ENCODE data around the gene TGM6. TPM values are rescaled to one million over a fixed set of nuclear protein-coding genes. Genes with fewer than 3 reads are reported as not detected.

Gene TGM6
- total RNA-seq, 1 donor from 2014 or later: not detected

DNA sequence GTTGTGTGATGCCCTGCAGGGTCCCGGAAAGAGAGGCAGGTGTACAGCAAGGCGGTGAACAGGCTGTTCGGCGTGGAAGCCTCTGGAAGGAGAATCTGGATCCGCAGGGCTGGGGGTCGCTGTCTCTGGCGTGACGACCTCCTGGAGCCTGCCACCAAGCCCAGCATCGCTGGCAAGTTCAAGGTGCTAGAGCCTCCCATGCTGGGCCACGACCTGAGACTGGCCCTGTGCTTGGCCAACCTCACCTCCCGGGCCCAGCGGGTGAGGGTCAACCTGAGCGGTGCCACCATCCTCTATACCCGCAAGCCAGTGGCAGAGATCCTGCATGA, 36.5 kb downstream of the TGM6 start:
- ATAC-seq (peak; percentile 36), DNase-seq (no peak)
- Histone ChIP-seq H3K36me3 (no peaks in the 10 kb centered on the region), H3K27ac (no peak overlapping the region), H3K4me3 (no peak overlapping the region), H3K4me1 (no peaks in the 10 kb centered on the region), H3K9me3 (no peaks in the 10 kb centered on the region), H3K27me3 (no peaks in the 10 kb centered on the region)
- TF ChIP-seq, protein P1, sequence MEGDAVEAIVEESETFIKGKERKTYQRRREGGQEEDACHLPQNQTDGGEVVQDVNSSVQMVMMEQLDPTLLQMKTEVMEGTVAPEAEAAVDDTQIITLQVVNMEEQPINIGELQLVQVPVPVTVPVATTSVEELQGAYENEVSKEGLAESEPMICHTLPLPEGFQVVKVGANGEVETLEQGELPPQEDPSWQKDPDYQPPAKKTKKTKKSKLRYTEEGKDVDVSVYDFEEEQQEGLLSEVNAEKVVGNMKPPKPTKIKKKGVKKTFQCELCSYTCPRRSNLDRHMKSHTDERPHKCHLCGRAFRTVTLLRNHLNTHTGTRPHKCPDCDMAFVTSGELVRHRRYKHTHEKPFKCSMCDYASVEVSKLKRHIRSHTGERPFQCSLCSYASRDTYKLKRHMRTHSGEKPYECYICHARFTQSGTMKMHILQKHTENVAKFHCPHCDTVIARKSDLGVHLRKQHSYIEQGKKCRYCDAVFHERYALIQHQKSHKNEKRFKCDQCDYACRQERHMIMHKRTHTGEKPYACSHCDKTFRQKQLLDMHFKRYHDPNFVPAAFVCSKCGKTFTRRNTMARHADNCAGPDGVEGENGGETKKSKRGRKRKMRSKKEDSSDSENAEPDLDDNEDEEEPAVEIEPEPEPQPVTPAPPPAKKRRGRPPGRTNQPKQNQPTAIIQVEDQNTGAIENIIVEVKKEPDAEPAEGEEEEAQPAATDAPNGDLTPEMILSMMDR (IDR thresholded peaks at IDR 0.05): no peak
- intact Hi-C loops (cut with DNase I): no loop called here

DNA sequence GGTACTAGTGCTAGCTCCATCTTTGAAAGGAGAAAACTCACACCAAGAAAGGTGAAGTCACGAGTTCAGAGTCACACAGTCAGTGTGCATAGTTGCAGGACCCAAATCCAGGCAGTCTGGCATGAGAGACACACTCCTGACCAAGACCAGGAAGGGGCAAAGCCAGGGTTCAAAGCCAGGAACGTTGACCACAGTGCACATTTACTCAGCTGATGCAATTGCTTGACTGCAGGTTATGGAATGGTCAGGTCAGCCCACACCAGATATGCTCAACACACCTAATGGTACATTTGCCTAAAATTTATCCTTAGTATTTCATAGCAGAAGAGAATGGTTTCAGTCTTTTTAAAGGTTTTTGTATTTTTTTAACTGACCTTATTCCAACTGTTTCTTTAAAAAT, 37.7 kb downstream of the TGM6 start:
- ATAC-seq (no peak), DNase-seq (no peak)
- Histone ChIP-seq H3K27ac (no peak overlapping the region), H3K27me3 (no peaks in the 10 kb centered on the region), H3K4me1 (no peaks in the 10 kb centered on the region), H3K4me3 (no peak overlapping the region), H3K9me3 (no peaks in the 10 kb centered on the region), H3K36me3 (no peaks in the 10 kb centered on the region)
- intact Hi-C loops (cut with DNase I): no loop called here
- TF ChIP-seq, protein P1 (IDR thresholded peaks at IDR 0.05): no peak

DNA sequence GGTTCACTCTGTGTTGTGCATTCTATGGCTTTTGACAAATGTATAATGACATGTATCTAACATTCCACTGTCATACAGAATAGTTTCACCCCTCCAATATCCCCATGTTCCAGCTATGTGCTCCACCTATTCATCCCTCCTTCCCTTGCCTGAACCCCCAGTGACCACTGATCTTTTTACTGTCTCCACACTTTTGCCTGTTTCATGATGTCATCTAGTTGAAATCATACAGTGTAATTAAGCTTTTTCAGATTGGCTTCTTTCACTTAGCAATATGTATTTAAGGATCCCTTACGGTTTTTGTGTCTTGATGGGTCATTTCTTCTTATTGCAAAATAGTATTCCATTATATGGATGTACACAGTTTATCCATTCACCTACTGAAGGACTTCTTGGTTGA, 39.8 kb downstream of the TGM6 start:
- ATAC-seq (no peak), DNase-seq (no peak)
- TF ChIP-seq, protein P1 (IDR thresholded peaks at IDR 0.05): no peak
- no peak overlapping the region for H3K4me3 ChIP-seq
- H3K36me3 ChIP-seq: no peaks in the 10 kb centered on the region
- no peaks in the 10 kb centered on the region for H3K9me3 ChIP-seq
- no peaks in the 10 kb centered on the region for H3K4me1 ChIP-seq
- intact Hi-C loops (cut with DNase I): no loop called here
- no peak overlapping the region for H3K27ac ChIP-seq
- H3K27me3 ChIP-seq: no peaks in the 10 kb centered on the region

DNA sequence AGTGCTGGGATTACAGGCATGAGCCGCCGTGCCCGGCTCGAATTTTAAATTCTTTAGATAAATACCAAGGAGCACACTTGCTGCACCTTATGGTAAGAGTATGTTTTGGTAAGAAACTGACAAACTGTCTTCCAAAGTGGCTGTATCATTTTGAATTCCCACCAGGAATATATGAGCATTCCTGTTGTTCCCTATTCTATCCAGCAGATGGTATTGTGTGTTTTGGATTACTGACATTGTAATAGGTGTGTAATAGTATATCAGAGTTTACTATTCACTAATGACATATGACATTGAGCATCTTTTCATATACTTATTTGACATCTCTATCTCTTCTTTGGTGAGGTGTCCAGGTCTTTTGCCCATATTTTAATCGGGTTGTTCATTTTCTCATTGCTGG, 40.5 kb downstream of the TGM6 start:
- H3K36me3 ChIP-seq: no peaks in the 10 kb centered on the region
- TF ChIP-seq, protein P1 (IDR thresholded peaks at IDR 0.05): no peak
- DNase-seq (no peak), ATAC-seq (no peak)
- no peaks in the 10 kb centered on the region for H3K4me1 ChIP-seq
- no peak overlapping the region for H3K4me3 ChIP-seq
- H3K9me3 ChIP-seq: no peaks in the 10 kb centered on the region
- H3K27ac ChIP-seq: no peak overlapping the region
- intact Hi-C loops (cut with DNase I): no loop called here
- no peaks in the 10 kb centered on the region for H3K27me3 ChIP-seq

DNA sequence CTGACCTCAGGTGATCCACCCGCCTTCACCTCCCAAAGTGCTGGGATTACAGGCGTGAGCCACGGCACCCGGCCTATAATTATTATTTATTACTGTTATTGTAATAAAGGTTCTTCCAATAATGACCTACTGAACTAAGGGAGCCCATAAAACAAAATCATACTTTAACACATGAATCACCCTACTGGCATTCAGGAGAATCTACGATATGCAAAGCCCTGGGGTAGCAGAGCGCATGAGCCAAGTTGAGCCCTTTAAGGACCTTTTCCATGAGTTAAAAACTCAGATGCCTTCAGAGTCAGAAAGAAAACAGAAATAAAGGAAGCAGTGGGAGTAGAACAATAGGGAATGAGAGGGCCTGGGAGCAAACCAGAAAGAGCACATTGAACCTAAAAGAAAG, 48.4 kb downstream of the TGM6 start:
- H3K27ac ChIP-seq: no peak overlapping the region

DNA sequence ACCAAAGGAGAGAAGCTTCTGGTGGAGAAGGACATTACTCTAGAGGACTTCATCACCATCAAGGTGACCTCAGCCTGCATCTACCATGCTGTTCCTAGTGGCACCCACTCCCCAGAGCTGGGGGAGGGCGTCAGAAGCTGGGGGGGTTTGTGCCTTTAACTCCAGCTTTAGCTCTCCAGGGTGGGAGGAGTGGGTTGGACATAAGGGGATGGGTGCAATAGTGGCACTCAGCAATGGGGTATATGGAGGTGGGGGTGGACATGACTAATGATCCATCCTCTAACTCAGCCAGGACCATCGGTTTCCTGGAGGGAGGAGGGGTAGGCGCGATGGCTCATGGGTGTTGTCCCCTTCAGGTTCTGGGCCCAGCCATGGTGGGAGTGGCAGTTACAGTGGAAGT, 49.8 kb downstream of the TGM6 start:
- ATAC-seq (no peak), DNase-seq (no peak)
- intact Hi-C loops (cut with DNase I): no loop called here
- Histone ChIP-seq H3K36me3 (no peaks in the 10 kb centered on the region), H3K4me3 (no peak overlapping the region), H3K4me1 (no peaks in the 10 kb centered on the region), H3K27ac (no peak overlapping the region), H3K27me3 (peaks cover 8% of the 10 kb centered on the region), H3K9me3 (no peaks in the 10 kb centered on the region)
- TF ChIP-seq, protein P1 (IDR thresholded peaks at IDR 0.05): no peak

More for the DNA sequence above, 48.4 kb downstream of the TGM6 start:
- Histone ChIP-seq H3K9me3 (no peaks in the 10 kb centered on the region), H3K4me1 (no peaks in the 10 kb centered on the region), H3K4me3 (no peak overlapping the region), H3K36me3 (no peaks in the 10 kb centered on the region), H3K27me3 (peaks cover 8% of the 10 kb centered on the region)
- intact Hi-C loops (cut with DNase I): no loop called here
- TF ChIP-seq, protein P1 (IDR thresholded peaks at IDR 0.05): no peak
- DNase-seq (no peak), ATAC-seq (no peak)
